ENCODE results near the gene UNG. TPM values are rescaled to one million over a fixed set of nuclear protein-coding genes. Genes with fewer than 3 reads are reported as not detected.

UNG gene
- total RNA-seq, 1 donor from 2014 or later: 39.4 TPM

DNA sequence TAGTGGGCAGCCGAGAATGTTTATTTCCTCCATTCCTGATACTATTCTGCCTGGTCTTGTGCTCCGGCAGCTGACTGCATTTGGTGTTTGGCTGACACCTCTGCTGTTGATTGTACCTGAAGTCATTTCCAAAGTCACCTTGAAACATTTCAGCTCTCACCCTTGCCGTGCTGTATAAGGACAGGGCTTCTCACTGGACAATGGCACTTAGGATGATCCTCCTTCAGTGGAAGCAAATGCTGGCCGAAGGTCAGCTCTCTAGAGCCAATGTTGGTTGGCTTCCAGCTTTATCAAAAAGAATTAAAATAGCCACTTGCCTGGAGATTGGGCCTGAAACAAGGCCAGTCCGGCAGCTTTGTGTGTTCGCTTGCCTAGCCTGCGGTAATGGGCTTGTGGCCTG, 63.0 kb downstream of the UNG start:
- no peaks in the 10 kb centered on the region for H3K9me3 Mint-ChIP-seq (ENCODE audit: unreplicated experiment)
- DNase-seq (ENCODE audit: low spot score): no peak

More for the DNA sequence above, 63.0 kb downstream of the UNG start:
- peaks cover 5% of the 10 kb centered on the region for H3K27me3 Mint-ChIP-seq (ENCODE audit: unreplicated experiment)
- H3K27ac Mint-ChIP-seq (ENCODE audit: unreplicated experiment): no peak overlapping the region
- H3K4me3 Mint-ChIP-seq (ENCODE audit: unreplicated experiment): no peak overlapping the region
- H3K4me1 Mint-ChIP-seq (ENCODE audit: unreplicated experiment): peaks cover 4% of the 10 kb centered on the region
- H3K36me3 Mint-ChIP-seq (ENCODE audit: low read depth, unreplicated experiment): no peaks in the 10 kb centered on the region
- TF ChIP-seq, protein P1, sequence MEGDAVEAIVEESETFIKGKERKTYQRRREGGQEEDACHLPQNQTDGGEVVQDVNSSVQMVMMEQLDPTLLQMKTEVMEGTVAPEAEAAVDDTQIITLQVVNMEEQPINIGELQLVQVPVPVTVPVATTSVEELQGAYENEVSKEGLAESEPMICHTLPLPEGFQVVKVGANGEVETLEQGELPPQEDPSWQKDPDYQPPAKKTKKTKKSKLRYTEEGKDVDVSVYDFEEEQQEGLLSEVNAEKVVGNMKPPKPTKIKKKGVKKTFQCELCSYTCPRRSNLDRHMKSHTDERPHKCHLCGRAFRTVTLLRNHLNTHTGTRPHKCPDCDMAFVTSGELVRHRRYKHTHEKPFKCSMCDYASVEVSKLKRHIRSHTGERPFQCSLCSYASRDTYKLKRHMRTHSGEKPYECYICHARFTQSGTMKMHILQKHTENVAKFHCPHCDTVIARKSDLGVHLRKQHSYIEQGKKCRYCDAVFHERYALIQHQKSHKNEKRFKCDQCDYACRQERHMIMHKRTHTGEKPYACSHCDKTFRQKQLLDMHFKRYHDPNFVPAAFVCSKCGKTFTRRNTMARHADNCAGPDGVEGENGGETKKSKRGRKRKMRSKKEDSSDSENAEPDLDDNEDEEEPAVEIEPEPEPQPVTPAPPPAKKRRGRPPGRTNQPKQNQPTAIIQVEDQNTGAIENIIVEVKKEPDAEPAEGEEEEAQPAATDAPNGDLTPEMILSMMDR (IDR thresholded peaks at IDR 0.05; ENCODE audit: unreplicated experiment): no peak

Other genes starting within 250 kb of the UNG start
- gene SSH1, start 240.0 kb upstream of the UNG start, total RNA-seq (ENCODE audit: unreplicated experiment): 67.5 TPM
- gene DAO, start 217.5 kb upstream of the UNG start, total RNA-seq (ENCODE audit: unreplicated experiment): 0.41 TPM
- 0.15 TPM for gene SVOP, start 76.5 kb upstream of the UNG start, total RNA-seq (ENCODE audit: unreplicated experiment)
- 13.6 TPM for gene USP30, start 45.0 kb upstream of the UNG start, total RNA-seq (ENCODE audit: unreplicated experiment)
- gene ALKBH2, start 4.1 kb upstream of the UNG start, total RNA-seq (ENCODE audit: unreplicated experiment): 10.4 TPM
- 1.7 TPM for gene ACACB, start 19.0 kb downstream of the UNG start, total RNA-seq (ENCODE audit: unreplicated experiment)
- not detected for gene FOXN4, start 211.7 kb downstream of the UNG start, total RNA-seq (ENCODE audit: unreplicated experiment)

Data from endothelial cell (in vitro differentiated cells).